Measurements from ENCODE around the gene LGALS3.
A peak's percentile ranks its signal among the peaks of the same experiment; 100 is the strongest.

The LGALS3 gene

DNA sequence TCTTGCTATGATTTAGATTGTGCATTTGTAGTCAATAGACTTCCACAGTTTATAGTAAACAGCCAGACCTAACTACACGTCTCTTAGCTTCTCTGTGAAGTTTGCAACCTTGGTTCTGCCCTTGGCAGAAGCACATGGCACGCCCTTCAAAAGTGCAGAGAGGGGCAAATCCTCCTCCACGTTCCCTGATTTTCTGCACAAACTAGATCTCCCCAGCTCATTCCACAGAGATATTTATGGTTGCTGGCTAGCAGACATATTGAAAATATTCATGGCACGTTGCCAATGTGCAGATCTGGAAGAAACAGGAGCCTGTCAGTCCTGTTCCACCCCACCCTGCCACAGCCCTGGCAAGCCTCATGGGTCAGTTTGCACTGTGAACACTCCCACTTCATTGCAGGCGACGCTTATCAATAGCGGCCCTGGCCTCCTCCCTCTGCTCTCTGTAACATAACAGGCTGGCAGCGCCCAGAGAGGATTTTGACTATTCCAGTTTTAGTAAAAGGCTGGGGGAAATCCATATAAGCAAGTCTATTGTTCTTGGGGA lies 6.5 kb upstream of the LGALS3 start:
- Histone ChIP-seq H3K79me2 (no peaks in the 10 kb centered on the region), H3K36me3 (ENCODE audit: control insufficient read depth, insufficient read depth, low read length) (no peaks in the 10 kb centered on the region), H3K9ac (no peak overlapping the region), H3K4me2 (ENCODE audit: low read length) (no peak overlapping the region), H3K9me3 (ENCODE audit: control insufficient read depth, low read length) (no peaks in the 10 kb centered on the region), H3K27ac (peak overlapping the region; percentile 40), H3K4me1 (peaks cover 18% of the 10 kb centered on the region), H3K27me3 (ENCODE audit: control insufficient read depth, insufficient read depth, low read length) (no peaks in the 10 kb centered on the region), H3K4me3 (ENCODE audit: low read depth, low read length) (no peak overlapping the region), H2AFZ (peak overlapping the region; percentile 69)
- TF ChIP-seq, protein P1, sequence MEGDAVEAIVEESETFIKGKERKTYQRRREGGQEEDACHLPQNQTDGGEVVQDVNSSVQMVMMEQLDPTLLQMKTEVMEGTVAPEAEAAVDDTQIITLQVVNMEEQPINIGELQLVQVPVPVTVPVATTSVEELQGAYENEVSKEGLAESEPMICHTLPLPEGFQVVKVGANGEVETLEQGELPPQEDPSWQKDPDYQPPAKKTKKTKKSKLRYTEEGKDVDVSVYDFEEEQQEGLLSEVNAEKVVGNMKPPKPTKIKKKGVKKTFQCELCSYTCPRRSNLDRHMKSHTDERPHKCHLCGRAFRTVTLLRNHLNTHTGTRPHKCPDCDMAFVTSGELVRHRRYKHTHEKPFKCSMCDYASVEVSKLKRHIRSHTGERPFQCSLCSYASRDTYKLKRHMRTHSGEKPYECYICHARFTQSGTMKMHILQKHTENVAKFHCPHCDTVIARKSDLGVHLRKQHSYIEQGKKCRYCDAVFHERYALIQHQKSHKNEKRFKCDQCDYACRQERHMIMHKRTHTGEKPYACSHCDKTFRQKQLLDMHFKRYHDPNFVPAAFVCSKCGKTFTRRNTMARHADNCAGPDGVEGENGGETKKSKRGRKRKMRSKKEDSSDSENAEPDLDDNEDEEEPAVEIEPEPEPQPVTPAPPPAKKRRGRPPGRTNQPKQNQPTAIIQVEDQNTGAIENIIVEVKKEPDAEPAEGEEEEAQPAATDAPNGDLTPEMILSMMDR (IDR thresholded peaks at IDR 0.05) = no peak

DNA sequence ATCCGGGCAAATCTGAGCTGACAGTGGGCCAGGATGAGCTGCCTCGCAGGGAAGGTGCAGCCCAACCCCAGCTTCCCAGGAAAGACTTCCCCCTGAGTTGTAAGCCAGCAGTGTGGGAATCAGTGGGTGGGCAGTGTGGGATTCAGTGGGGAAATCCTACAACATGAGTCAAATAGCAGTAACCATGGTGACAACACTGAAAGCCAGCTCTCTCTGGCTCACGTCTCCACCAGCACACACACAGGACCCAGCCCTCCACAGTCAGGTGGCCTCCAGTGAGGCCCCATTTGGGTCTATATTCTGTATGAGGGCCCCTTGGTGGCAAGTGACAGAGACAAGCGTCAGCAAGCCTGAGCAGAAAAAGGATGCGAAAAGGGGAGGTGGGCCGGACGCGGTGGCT lies 6.0 kb upstream of the LGALS3 start:
- Histone ChIP-seq H3K4me2 (ENCODE audit: low read length) (no peak overlapping the region), H3K9me3 (ENCODE audit: control insufficient read depth, low read length) (no peaks in the 10 kb centered on the region), H3K79me2 (no peaks in the 10 kb centered on the region), H2AFZ (peak overlapping the region; percentile 69), H3K4me1 (peaks cover 15% of the 10 kb centered on the region), H3K27me3 (ENCODE audit: control insufficient read depth, insufficient read depth, low read length) (no peaks in the 10 kb centered on the region), H3K36me3 (ENCODE audit: control insufficient read depth, insufficient read depth, low read length) (no peaks in the 10 kb centered on the region), H3K9ac (no peak overlapping the region), H3K27ac (no peak overlapping the region), H3K4me3 (ENCODE audit: low read depth, low read length) (no peak overlapping the region)
- TF ChIP-seq, protein P1 (IDR thresholded peaks at IDR 0.05) = no peak

DNA sequence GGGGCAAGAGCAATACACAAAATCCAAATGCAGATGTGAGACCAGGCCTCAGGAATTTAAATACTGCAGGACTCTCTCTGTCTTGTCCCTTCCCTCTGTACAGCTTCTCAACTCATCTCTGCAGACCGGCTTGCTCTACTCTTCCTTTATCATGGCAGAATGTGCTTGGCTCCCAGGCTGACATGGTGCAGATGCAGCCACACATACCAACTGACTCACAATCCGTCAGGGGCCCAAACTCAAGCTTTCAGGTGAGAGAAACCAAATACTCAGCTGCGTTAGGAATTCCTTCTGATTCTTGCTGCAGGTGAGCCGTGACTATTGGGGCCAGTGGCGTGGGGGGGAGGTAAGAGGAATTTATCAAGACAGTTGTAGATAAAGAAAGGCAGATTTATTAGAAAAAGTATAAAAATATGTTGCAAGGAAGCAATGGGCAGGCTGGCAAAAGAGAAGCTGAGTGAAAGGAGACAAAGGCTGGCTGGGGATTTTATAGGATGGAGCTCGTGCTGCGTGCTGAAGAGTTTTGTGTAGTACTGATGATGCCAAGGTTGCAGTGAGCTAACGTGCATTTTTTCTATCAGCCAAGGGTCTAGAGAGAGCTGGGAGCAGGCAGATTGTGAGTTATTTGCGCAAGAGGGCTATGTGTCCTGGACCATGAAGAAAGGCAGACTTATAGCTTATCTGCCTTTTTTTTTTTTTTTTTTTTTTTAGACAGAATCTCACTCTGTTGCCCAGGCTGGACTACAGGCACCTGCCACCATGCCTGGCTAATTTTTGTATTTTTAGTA lies 5.0 kb upstream of the LGALS3 start:
- Histone ChIP-seq H3K9me3 (ENCODE audit: control insufficient read depth, low read length) (no peaks in the 10 kb centered on the region), H3K4me3 (ENCODE audit: low read depth, low read length) (no peak overlapping the region), H3K9ac (no peak overlapping the region), H3K4me1 (peaks cover 12% of the 10 kb centered on the region), H3K4me2 (ENCODE audit: low read length) (no peak overlapping the region), H3K79me2 (no peaks in the 10 kb centered on the region), H3K27ac (no peak overlapping the region), H3K36me3 (ENCODE audit: control insufficient read depth, insufficient read depth, low read length) (no peaks in the 10 kb centered on the region), H3K27me3 (ENCODE audit: control insufficient read depth, insufficient read depth, low read length) (no peaks in the 10 kb centered on the region), H2AFZ (peak overlapping the region; percentile 39)
- TF ChIP-seq, protein P1 (IDR thresholded peaks at IDR 0.05) = no peak

DNA sequence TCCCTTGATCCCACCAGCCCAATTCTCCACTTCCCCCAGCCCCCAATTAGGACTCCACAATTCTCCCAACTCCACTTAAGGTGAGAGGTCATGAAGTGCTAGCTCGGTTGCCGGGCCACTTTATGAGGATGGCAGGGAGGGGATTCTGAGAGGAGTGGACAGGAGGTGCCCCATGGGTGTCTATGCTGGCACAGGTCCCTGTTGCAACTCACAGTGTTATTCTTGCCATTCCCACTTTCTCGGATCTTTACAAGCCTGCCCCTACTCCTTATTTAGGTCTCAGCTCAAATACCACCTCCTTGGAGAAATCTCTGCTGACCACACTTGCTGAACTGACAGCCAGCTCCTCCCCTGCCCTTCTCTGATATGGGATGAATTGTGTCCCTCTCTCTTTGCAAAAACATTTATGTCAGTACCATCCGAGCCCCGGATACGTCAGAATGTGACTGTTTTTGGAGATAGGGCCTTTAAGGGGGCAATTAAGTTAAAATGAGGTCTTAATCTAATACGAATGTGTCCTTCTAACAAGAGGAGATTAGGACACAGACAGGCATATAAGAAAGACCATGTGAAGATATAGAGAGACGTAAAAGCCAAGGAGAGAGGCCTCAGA lies 4.2 kb upstream of the LGALS3 start:
- Histone ChIP-seq H3K36me3 (ENCODE audit: control insufficient read depth, insufficient read depth, low read length) (no peaks in the 10 kb centered on the region), H2AFZ (no peak overlapping the region), H3K27ac (no peak overlapping the region), H3K9ac (no peak overlapping the region), H3K4me1 (peaks cover 12% of the 10 kb centered on the region), H3K4me3 (ENCODE audit: low read depth, low read length) (no peak overlapping the region), H3K27me3 (ENCODE audit: control insufficient read depth, insufficient read depth, low read length) (no peaks in the 10 kb centered on the region), H3K4me2 (ENCODE audit: low read length) (no peak overlapping the region), H3K9me3 (ENCODE audit: control insufficient read depth, low read length) (no peaks in the 10 kb centered on the region), H3K79me2 (no peaks in the 10 kb centered on the region)
- TF ChIP-seq, protein P1 (IDR thresholded peaks at IDR 0.05) = no peak
